NCI-H748 (cell line): ENCODE data around the gene MACROD2.

ENCODE experiments used
- DNase-seq: peaks from one replicate; lab custom pipeline; 2025; ENCODE audit not compliant: unreplicated experiment; lab: John Stamatoyannopoulos, UW

MACROD2 gene

GRCh38 chr20:15449061-15449460 is 1453.7 kb downstream of the MACROD2 start:
- no peak for DNase-seq

DNA sequence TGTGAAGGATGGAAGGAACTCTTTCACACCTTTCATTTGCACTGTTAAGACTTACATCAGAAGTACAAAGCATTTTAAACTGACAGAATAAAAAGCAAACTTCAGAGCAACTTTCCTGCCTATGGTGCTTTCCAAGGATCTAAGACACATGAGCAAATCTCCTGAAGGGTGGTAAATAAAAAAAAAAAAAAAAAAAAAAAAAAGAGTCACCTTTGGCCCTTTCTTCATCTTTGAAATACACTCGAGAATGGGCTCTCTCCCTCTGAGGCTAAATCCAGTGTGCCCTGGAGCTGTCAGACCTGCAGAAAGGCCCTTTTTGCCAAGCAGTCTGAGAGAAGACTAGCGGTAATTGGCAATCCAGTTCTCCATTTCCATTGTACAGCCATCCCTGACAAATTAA is 1455.9 kb downstream of the MACROD2 start:
- no peak for DNase-seq

DNA sequence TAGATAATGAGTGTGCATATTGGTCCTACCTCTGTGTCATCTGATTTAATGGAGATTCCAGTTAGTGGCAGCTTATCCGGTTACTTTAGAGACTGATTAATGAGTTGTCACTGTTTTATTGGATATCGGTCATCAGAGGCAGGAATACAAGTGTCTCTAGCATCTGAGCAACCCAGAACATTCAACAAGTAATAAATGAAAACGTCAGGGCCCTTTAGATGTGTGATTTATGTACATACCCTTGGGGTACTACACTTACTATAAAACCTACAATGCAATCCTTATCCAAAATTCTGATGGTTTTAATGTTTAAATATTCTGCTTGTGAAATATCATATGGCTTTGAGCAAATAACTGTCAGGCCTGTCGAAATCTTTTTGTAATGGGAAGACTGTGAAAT is 1460.0 kb downstream of the MACROD2 start:
- DNase-seq, result no peak

DNA sequence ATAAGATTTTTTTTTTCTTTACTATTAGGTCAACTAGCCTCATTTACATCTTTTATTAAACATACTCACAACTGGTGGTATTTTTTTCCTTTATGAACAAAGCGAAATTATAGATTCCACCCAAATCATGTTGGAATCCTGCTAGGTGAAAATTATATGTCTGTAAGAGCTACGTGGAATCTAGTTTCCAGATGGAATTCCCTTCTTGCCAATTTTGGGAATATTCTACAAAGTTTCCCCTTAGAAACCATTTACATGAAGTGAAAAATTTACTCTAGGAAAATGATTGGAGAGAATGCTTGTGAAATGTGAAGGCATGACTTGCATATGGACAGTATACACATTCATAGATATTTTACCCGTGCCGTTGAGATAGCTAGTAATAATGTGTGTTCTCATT is 1466.6 kb downstream of the MACROD2 start:
- DNase-seq, result no peak

DNA sequence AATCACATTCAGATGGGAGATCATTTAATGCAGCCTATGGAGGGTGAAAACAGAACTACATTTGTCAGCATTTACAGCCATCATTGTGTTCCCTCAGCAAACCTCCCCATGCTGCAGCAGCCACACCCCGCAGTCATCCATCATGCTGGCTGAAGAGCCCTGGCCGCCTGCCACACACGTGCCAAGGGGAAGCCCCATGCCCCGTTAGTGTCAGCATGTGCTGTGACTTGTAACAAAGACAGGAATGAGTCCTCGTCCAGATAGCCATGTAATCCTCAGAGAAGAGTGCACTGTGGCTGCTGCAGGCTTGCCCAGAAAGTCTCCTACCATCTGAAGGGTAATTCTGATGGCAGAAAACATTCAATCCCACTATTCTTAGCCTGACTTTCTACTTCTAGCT is 1480.2 kb downstream of the MACROD2 start:
- DNase-seq, result peak; percentile 40

- no peak for DNase-seq
Observed at GRCh38 chr20:15476186-15476585, 1480.9 kb downstream of the MACROD2 start.

GRCh38 chr20:15476781-15477180 is 1481.5 kb downstream of the MACROD2 start:
- no peak for DNase-seq

- DNase-seq, result no peak
Observed at GRCh38 chr20:15482525-15482924, 1487.2 kb downstream of the MACROD2 start.

DNA sequence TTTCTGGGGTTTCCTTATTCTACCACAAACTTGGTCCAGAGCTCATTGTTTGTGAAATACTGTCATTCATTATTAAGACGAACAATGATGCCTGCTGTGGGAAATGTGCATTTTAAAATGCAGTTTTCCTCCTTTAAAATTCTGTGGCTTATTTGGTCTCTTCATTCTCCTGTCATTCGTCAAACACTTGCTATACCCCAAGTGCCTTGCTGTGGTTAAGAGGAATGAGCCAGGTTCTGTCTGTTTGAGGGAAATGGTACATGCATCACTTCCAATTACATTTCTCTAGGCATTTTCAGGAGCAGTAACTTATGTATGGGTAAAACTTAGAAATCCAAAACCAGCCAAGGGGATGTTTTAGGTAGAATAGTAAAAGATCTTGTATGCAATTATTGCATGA is 1490.2 kb downstream of the MACROD2 start:
- no peak for DNase-seq

DNA sequence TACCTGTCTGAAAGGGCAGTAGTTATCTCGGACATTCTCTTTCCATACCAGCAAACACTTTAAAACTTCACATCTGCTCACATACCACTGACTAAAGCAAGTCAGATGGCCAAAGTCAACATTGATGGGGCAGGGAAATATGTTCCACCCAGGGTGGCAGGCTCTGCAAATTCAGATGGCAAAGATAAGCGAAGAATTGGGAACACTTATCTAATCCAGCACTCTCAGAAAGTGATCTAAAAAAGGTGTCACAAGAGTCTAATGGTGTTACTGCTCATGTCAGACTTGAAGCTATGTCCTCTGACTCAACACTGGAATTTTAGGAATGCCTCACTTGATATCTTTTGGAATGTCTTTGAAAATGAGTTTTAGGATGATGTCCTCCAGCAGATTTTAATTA is 1491.7 kb downstream of the MACROD2 start:
- DNase-seq, result no peak

GRCh38 chr20:15487682-15488081 is 1492.4 kb downstream of the MACROD2 start:
- DNase-seq, result no peak

DNA sequence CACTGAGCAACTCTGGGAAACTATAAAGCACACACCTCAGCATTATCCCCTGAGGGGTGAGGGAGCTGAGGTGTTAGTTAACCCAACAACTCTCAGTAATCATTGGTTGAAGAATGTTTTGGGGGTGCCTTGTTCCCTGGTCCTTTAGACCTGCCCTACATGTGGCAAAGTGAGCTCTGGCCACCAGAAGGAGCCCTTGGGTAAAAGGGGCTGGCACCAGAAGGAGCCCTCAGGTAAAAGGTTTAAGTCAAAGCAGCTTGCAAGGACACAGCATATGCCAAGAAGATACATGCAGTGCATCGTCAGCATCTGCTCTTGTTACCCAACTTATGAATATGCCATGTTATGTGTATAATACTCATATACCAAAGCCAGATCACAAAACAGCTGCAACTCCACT is 1496.3 kb downstream of the MACROD2 start:
- no peak for DNase-seq

DNA sequence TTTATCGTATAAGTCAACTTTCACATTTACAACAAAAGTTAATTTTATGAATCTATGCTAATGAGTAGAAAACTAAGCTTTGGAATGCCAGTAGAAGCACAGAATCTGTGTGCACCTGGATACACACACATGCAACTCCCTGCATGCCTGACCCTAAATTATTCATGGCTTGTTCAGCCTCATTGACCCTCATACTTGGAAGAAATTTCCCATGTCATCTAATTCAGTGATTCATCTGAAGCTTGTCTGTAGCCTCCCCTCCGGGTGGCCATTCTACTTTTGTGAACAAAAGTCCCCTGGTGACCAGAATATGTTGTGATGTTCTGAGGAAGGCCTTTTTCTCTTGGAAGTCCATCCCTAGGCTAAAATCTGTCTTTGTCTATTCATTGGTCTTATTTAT is 1499.5 kb downstream of the MACROD2 start:
- DNase-seq, result no peak

DNA sequence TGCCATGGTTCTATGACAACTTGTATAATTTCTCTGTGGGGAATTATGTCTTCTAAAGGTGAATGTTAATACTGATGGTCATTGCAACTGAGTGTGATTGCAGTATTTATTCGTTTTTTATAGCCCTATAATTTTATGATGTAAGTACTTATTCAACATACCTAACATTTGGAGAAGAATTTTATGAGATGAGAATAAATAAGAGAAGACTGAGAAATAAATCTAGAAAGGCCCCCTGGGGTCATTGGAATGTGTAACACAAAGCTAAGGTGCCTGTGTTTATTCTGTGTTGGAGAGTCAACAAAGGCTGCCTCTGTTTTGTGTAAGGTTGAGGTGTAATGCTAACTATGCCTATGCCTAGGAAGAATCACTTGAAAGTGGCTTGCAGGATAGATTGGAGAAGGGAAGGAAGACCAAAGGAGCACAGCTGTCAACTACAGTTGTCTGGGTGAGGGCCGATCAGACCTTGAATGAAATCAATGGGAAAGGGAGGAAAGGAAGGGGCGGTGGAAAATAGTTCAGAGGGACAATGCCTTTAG is 1501.3 kb downstream of the MACROD2 start:
- no peak for DNase-seq

DNA sequence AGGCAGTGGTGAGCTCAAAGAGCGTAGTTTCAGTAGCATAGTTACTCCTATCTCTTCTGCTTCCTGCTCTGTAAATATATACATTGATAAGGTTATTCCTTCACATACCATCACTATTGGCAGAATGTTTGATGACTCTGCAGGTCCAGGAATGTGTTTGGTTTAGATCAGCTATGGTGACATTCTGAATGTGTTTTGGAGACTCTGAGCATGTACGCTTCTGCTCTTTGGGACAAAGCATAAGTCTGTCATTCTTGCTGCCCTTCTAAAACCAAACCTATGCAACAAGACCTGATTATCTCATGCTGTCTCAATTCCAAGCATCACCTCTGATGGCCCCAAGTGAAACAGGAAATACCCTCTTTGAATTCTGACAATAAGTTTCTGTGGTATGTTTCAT is 1503.6 kb downstream of the MACROD2 start:
- no peak for DNase-seq

DNA sequence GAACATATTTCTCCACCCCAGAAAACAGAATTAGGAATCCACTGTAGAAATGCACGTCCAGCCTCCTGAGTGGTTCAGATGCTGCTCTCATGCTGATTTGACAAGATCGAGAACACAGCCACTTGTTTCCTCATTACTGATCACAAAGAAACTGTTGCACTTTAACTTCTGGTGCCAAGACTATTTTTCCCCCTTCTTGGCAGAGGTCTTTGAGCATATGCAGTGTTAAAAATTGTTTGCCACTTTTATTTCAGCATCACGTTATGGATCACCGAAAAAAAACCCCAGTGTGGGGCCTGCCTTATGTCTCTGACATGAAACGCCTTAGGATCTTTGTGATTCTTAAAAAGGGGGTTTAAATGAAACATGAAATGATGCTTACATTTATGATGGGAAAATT is 1511.0 kb downstream of the MACROD2 start:
- no peak for DNase-seq

- DNase-seq, result no peak
Observed at GRCh38 chr20:15507151-15507550, 1511.8 kb downstream of the MACROD2 start.

- DNase-seq, result no peak
Observed at GRCh38 chr20:15511551-15511950, 1516.2 kb downstream of the MACROD2 start.

GRCh38 chr20:15512916-15513315 is 1517.6 kb downstream of the MACROD2 start:
- no peak for DNase-seq

DNA sequence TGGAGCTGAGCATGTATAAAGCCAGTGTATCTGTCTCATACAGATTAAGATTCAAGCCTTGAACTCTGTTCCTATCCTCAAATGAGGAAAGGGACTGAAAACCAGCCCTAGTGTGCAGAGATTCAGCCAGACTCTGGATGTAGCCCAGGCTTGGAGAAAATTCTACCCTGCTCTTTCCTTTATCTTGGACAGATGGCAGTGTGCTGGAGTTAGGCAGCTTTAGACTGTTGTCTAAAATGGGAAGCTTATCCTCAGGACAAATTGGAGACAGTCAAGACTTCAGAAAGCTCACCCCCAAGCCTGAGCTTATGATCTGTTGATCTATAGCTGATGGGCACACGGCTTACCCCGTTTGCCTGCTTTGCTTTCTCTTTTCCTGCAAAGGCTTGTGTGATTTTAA is 1520.4 kb downstream of the MACROD2 start:
- no peak for DNase-seq

- no peak for DNase-seq
Observed at GRCh38 chr20:15520930-15521524, 1525.7 kb downstream of the MACROD2 start.

DNA sequence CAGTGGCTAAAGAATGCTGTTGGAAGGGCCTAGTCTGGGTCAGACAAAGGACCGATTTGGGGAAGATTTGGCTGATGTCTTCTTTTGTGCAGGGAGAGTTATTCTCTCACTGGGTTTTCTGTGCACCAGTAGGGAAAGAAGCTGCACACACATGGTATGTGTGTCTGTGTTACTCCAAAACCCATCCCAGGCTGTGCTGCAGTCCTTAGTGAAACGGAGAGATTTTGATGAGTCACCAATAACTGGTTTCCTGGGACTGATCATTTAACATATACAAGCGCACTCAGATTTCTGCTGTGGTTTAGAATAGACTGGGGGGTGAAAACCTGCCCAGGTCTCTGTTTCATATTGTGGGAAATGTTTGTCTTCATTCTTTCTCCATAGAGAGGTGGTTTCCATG is 1528.1 kb downstream of the MACROD2 start:
- DNase-seq, result no peak

DNA sequence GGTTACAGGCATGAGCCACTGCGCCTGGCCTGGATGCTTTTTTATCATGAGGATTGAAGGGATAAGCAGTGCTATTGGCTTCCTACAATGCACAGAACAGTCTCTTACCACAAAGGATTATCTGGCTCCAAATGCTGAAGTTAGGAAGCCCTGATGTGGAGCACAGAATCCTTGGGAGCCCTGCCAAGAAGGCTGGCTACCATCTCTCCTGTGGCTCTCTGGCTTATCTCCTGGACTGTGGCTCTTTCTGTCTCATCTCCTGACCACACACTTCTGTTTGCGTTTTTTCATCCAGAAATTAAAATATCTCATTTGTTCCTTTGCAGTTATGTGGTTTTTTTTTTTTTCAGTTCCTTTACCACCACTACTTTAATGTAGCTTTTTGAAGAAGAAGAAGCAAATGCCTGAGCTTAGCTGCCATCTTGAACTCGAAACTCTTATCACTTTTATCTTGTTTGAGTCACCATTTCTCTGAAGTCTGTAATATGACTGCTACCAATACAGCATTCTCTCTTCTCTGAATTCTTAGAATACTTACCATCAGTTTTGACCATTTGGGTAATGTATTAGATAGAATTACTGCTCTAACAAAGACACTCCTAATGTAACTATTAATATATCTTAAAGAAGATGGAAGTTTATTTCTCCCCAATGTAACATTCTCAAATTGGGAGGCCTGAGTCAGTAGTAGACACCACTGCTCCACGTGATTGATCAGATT is 1533.2 kb downstream of the MACROD2 start:
- DNase-seq, result no peak
